Activated T-helper 2 cell treated with anti-CD3 and anti-CD28 coated beads, Interferon-gamma antibody, Interleukin-2, Interleukin-4, amounts not matched to agents 10 μg/mL and 5 μg/mL and 100 μg/mL, durations not matched to agents 14 hours and 24 hours and 36 hours (primary cell): ENCODE data around the gene TMEM267. TPM values are rescaled to one million over a fixed set of nuclear protein-coding genes. Genes with fewer than 3 reads are reported as not detected.
"Not testable (repeated sequence)": the region's sequence is repeated elsewhere in the genome, so short reads cannot be mapped to it uniquely, and the experiment has no call there.

Source experiments
- DNase-seq: peaks from one replicate; pipeline ENCODE4 v3.0.0; 2021; ENCODE audit warnings: low spot score
- H3K27ac Mint-ChIP-seq: one replicate; pipeline ENCODE4 v1.8.0; 2021; ENCODE audit warnings: mixed read lengths
- H3K27me3 Mint-ChIP-seq: one replicate; pipeline ENCODE4 v1.8.0; 2021; ENCODE audit warnings: low read depth, mixed read lengths
- H3K36me3 Mint-ChIP-seq: one replicate; pipeline ENCODE4 v1.8.0; 2021; ENCODE audit warnings: low read depth, mixed read lengths
- H3K4me1 Mint-ChIP-seq: one replicate; pipeline ENCODE4 v1.8.0; 2021; ENCODE audit warnings: low read depth, mixed read lengths
- H3K4me3 Mint-ChIP-seq: one replicate; pipeline ENCODE4 v1.8.0; 2021; ENCODE audit warnings: low read depth, mild to moderate bottlenecking, moderate library complexity, mixed read lengths
- H3K9me3 Mint-ChIP-seq: one replicate; pipeline ENCODE4 v1.8.0; 2021; ENCODE audit warnings: mixed read lengths
- intact Hi-C: fragments of 100-400 bp; cut with micrococcal nuclease; formaldehyde crosslinking; loops from one replicate; pipeline ENCODE4 v1.15.1; 2023
- total RNA-seq: library from RNA; stranded (reverse); gene quantifications from 2 replicates; pipeline ENCODE4 v1.2.3, GENCODE V29; 2022

The TMEM267 gene
- total RNA-seq, 1 donor from 2014 or later: 17.3 TPM

DNA sequence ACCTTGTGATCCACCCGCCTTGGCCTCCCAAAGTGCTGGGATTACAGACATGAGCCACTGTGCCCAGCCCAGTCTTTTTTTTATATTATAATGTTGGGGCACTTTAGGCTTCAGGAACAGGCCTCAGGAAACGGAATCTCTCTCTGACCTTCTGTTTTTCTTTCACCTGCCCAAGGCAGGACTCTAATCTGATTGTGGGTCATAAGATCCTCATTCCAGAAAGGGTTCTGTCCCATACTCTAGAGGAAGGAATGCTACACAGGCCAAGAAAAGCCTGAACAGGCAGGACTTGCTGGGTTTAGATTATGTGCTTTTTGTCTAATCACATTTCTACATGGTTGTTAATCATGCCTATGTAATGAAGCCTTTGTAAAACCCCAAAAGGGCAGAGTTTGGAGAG lies 69.7 kb downstream of the TMEM267 start:
- intact Hi-C loops: no loop called here
- no peaks in the 10 kb centered on the region for H3K9me3 Mint-ChIP-seq
- H3K27me3 Mint-ChIP-seq: no peaks in the 10 kb centered on the region
- no peaks in the 10 kb centered on the region for H3K4me1 Mint-ChIP-seq
- no peak for DNase-seq
- no peak overlapping the region for H3K27ac Mint-ChIP-seq
- H3K36me3 Mint-ChIP-seq: no peaks in the 10 kb centered on the region
- no peak overlapping the region for H3K4me3 Mint-ChIP-seq

DNA sequence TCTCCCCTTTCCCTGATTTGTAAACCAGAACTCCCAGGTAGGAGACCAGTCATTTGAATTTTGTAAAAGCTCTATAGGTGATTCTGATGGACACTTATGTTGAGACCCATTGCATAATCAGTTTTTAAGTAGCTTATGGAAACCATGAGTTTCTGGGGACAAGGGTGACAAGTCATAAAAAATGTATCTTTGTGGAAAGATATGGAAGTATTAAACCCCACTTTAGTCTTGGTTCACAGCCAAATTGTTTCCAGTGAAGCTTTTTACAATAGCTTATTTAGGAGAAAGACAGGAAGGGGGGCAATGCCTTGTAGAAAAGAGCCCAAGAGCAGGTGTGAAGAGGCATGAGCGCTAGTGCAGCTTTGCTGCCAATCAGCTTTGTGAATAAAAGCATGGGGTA lies 71.0 kb downstream of the TMEM267 start:
- intact Hi-C loops: no loop called here
- no peaks in the 10 kb centered on the region for H3K27me3 Mint-ChIP-seq
- no peaks in the 10 kb centered on the region for H3K4me1 Mint-ChIP-seq
- H3K4me3 Mint-ChIP-seq: no peak overlapping the region
- H3K36me3 Mint-ChIP-seq: no peaks in the 10 kb centered on the region
- peaks cover under 1% of the 10 kb centered on the region for H3K9me3 Mint-ChIP-seq
- no peak overlapping the region for H3K27ac Mint-ChIP-seq
- no peak for DNase-seq

DNA sequence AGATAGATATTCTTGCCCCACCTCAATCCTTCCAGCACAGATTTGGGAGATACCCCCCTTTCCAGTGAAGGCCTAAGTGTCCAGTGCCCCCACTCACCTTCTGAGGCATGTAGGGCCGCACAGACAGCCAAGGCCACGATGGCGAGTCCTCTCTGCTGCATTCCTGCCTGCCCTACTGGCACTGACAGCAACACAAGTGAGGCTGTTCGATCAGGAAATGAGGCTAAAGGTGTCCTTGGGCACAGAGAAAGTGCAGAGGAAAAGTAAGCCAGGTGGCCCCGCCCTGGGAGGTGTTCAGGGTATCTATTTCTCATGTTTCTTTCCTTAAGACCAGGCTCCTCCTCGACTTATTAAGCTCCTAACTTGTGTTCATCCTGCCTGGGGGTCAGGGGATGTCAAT lies 71.5 kb downstream of the TMEM267 start, which contains the start of gene CCL28:
Gene CCL28 (minus strand): TSS at position 236 of the 400 bp plus-strand sequence. CDS start 75 bp downstream, at position 161.
- intact Hi-C loops: no loop called here
- no peaks in the 10 kb centered on the region for H3K4me1 Mint-ChIP-seq
- no peak within 1 kb of the TSS for H3K4me3 Mint-ChIP-seq
- H3K27me3 Mint-ChIP-seq: no peaks in the 10 kb centered on the region
- no peak for DNase-seq
- H3K36me3 Mint-ChIP-seq: no peaks in the 10 kb centered on the region
- peaks cover 5% of the 10 kb centered on the region for H3K9me3 Mint-ChIP-seq
- no peak within 1 kb of the TSS for H3K27ac Mint-ChIP-seq

DNA sequence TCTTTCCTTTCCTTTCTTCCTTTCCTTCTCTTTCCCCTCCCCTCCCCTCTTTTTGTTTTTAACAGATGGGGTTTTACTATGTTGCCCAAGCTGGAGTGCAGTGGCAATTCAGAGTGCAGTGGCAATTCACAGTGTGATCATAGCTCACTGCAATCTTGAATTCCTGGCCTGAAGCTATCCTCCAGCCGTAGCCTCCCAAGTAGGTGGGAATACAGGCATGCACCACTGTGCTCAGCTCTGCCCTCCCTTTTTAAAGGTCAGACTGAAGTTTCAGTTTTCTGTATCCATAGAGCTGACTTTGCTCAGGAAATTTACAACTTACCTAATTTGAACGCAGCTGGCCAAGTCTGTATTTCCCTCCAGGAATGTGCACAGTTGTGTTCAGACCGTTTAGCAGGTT lies 72.2 kb downstream of the TMEM267 start:
- DNase-seq: no peak
- intact Hi-C loops: no loop called here
- Mint-ChIP-seq H3K9me3 (peaks cover 12% of the 10 kb centered on the region), H3K27me3 (no peaks in the 10 kb centered on the region), H3K4me1 (no peaks in the 10 kb centered on the region), H3K27ac (no peak overlapping the region), H3K36me3 (no peaks in the 10 kb centered on the region), H3K4me3 (no peak overlapping the region)

DNA sequence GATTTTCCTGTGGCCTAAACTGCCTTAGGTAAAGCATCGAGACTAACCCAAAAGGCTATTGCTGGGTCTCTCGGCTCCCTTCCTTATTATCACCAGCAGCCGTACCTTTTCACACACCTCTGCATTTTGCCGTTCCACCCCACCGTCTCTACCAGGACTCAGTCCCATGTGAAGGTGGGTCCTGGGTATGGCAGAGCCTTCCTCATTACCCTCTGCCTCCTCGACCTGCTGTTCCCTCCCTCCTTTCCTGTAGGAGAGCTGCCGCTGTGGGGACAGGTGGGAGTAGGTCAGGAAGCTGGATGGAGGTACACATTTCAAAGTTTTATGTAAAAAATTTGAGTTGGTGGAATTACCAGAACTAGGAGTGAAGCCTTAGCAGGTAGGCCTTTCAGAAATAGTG lies 73.3 kb downstream of the TMEM267 start:
- no peak for DNase-seq
- intact Hi-C loops: no loop called here
- Mint-ChIP-seq H3K4me1 (no peaks in the 10 kb centered on the region), H3K9me3 (peaks cover 16% of the 10 kb centered on the region), H3K27ac (no peak overlapping the region), H3K4me3 (no peak overlapping the region), H3K27me3 (no peaks in the 10 kb centered on the region), H3K36me3 (no peaks in the 10 kb centered on the region)

DNA sequence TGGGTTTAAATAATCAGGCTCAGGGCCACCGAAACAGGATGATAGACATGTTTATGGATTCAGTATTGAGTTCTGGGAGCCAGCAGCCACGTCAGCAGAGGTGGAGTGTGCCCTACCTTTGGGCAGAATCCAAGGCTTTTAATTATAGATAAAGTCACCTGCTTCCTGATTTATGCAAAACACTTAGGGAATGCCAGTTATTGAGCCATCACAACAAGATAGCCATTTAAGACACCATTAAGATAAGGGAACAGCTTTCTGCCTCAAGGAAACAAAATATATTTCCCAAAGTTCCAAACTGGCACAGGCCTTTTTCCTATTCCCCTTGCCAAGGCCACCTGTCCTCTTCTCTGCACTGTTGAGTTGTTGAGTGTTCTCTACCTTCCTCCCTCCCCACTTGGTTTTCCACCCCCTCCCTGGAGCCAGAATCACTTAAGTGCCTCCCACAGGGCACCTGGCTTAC lies 73.8 kb downstream of the TMEM267 start:
- DNase-seq: no peak
- Mint-ChIP-seq H3K4me1 (no peaks in the 10 kb centered on the region), H3K4me3 (no peak overlapping the region), H3K9me3 (peaks cover 22% of the 10 kb centered on the region), H3K27ac (no peak overlapping the region), H3K36me3 (peaks cover 3% of the 10 kb centered on the region), H3K27me3 (peaks cover 4% of the 10 kb centered on the region)
- intact Hi-C loops: no loop called here

DNA sequence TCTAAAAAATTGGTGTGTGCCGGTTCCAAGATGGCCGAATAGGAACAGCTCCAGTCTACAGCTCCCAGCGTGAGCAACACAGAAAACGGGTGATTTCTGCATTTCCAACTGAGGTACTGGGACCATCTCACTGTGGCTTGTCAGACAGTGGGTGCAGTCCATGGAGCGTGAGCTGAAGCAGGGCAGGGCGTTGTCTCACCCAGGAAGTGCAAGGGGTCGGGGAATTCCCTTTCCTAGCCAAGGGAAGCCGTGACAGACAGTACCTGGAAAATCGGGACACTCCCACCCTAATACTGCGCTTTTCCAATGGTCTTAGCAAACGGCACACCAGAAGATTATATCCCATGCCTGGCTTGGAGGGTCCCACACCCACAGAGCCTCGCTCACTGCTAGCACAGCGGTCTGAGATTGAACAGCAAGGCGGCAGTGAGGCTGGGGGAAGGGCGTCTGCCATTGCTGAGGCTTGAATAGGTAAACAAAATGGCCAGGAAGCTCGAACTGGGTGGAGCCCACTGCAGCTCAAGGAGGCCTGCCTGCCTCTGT lies 81.1 kb downstream of the TMEM267 start:
- H3K4me3 Mint-ChIP-seq, DNase-seq, intact Hi-C loops, H3K27ac Mint-ChIP-seq, H3K27me3 Mint-ChIP-seq: not testable (repeated sequence)
- Mint-ChIP-seq H3K4me1 (peaks cover 11% of the 10 kb centered on the region), H3K36me3 (peaks cover 36% of the 10 kb centered on the region), H3K9me3 (peaks cover 42% of the 10 kb centered on the region)

DNA sequence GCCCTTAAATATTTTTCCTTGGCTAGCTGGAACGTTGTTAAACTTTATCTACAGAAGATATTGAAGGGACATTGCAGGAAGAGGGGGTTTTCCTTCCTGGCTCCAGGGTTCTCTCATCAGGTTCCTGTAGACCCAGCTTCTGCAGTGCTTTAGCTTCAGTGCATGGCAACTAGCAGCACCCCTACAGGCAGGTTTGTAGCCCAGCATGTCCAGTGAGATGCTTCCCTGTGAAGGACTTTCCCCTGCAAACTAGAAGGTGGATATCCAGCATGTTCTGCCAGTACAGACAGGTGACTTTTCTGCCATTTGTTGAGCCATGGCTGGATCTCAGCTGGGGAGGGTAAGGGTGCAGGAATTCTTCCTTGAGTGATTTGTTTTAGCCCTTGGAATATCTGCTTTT lies 81.8 kb downstream of the TMEM267 start:
- peaks cover 12% of the 10 kb centered on the region for H3K4me1 Mint-ChIP-seq
- H3K27ac Mint-ChIP-seq: no peak overlapping the region
- no peak for DNase-seq
- H3K9me3 Mint-ChIP-seq: peaks cover 35% of the 10 kb centered on the region
- H3K27me3 Mint-ChIP-seq: peaks cover 8% of the 10 kb centered on the region
- H3K4me3 Mint-ChIP-seq: no peak overlapping the region
- H3K36me3 Mint-ChIP-seq: peaks cover 36% of the 10 kb centered on the region
- intact Hi-C loops: no loop called here

DNA sequence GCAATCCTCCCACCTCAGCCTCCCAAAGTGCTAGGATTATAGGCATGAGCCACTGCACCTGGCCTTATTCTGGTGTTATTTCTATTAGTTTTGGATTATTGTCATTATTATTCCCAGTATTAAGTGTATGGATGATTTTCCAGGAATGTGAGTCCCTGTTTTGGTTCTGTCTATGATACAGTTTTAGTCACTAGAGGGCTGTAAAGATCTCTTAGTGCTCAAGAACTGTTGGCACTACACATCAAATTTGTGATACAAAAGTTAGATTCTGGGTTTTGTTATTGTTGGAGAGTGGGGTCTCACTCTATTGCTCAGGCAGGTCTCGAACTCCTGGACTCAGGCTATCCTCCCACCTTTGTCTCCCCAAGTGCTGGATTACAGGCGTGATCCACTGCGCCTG lies 83.6 kb downstream of the TMEM267 start:
- intact Hi-C loops: no loop called here
- no peak overlapping the region for H3K4me3 Mint-ChIP-seq
- H3K27ac Mint-ChIP-seq: no peak overlapping the region

DNA sequence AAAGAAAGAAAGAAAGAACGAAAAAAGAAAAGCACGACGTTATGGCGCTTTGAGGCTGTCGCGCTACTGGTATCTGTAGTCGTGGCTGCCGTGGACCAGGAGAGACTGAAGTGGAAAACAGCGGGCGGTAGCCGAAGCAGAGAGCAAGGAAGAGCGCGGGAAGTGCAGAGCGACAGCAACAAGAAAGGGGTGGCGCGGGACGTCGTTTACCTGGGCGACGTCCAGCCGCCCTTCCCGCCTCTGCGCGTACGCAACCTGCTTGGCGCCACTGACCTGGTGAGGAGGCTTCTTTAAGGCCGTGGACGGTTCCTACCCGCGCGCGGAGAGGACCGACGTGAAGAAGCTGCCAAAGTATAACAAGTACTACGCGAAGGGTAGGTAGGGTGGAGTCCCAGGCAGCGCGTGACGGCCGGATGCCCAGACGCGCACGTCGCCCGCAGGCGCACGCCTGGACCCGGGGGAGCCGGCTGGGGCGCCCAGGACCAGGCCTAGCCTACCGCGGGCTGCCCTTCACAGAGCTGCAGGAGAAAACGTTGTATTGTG lies 86.8 kb downstream of the TMEM267 start:
- peaks cover 10% of the 10 kb centered on the region for H3K9me3 Mint-ChIP-seq
- no peaks in the 10 kb centered on the region for H3K27me3 Mint-ChIP-seq
- intact Hi-C loops: loop anchor here (1.0 to 5.0 kb wide), 2 partner anchors 87 to 205 kb away; partner anchors contain the start of gene NNT
- DNase-seq: peak; percentile 64
- H3K4me3 Mint-ChIP-seq: peak overlapping the region; percentile 97
- H3K27ac Mint-ChIP-seq: peak overlapping the region; percentile 98
- peaks cover 22% of the 10 kb centered on the region for H3K36me3 Mint-ChIP-seq
- peaks cover 22% of the 10 kb centered on the region for H3K4me1 Mint-ChIP-seq

More for the DNA sequence above, 83.6 kb downstream of the TMEM267 start:
- Mint-ChIP-seq H3K36me3 (peaks cover 35% of the 10 kb centered on the region), H3K9me3 (peaks cover 23% of the 10 kb centered on the region), H3K4me1 (peaks cover 20% of the 10 kb centered on the region), H3K27me3 (peaks cover 6% of the 10 kb centered on the region)
- no peak for DNase-seq

Other genes starting within 250 kb of the TMEM267 start
- gene HMGCS1, start 170.5 kb downstream of the TMEM267 start, total RNA-seq: 232 and 233 TPM in 2 replicates
- 10.9 and 13.0 TPM in 2 replicates for gene CCL28, start 71.5 kb downstream of the TMEM267 start, total RNA-seq
- gene C5orf34, start 31.3 kb upstream of the TMEM267 start, total RNA-seq: 6.3 and 8.3 TPM in 2 replicates
- gene PAIP1, start 73.2 kb upstream of the TMEM267 start, total RNA-seq: 56.8 and 58.0 TPM in 2 replicates
- gene NNT, start 119.3 kb upstream of the TMEM267 start, total RNA-seq: 64.1 and 64.8 TPM in 2 replicates